NCI-H1930 (cell line): ENCODE measurements around the gene TRIM41.

Source experiments
- DNase-seq, 2 experiments: peaks; one replicate each; lab custom pipeline; 2025; lab: John Stamatoyannopoulos, UW

The TRIM41 gene

GRCh38 chr5:181233088-181233800, 10.2 kb downstream of the TRIM41 start:
- no peak for DNase-seq

GRCh38 chr5:181233801-181234454, 10.8 kb downstream of the TRIM41 start:
- no peak for DNase-seq

GRCh38 chr5:181234455-181235306, 11.6 kb downstream of the TRIM41 start:
- no peak for DNase-seq

GRCh38 chr5:181235323-181235688, 12.2 kb downstream of the TRIM41 start:
- no peak for DNase-seq

- no peak for DNase-seq
Measured at GRCh38 chr5:181235689-181236366, 12.7 kb downstream of the TRIM41 start.

- no peak for DNase-seq
Measured at GRCh38 chr5:181236471-181236870, 13.4 kb downstream of the TRIM41 start.

- no peak for DNase-seq
Measured at GRCh38 chr5:181236954-181237641, 14.0 kb downstream of the TRIM41 start.

- no peak for DNase-seq
Measured at GRCh38 chr5:181237729-181238385, 14.8 kb downstream of the TRIM41 start.

GRCh38 chr5:181239062-181239663, 16.1 kb downstream of the TRIM41 start:
- no peak for DNase-seq

- DNase-seq = no peak
Measured at GRCh38 chr5:181241393-181241975, 18.4 kb downstream of the TRIM41 start.

- DNase-seq = no peak
Measured at GRCh38 chr5:181242031-181242451, 19.0 kb downstream of the TRIM41 start.

- no peak for DNase-seq
Measured at GRCh38 chr5:181243018-181243563, 20.0 kb downstream of the TRIM41 start.

- no peak for DNase-seq
Measured at GRCh38 chr5:181243564-181244343, 20.7 kb downstream of the TRIM41 start, which contains the start of gene RACK1. TSS of gene RACK1 (minus strand) at chr5:181243906. CDS start at chr5:181243800, 106 bp downstream.

GRCh38 chr5:181245427-181246275, 22.6 kb downstream of the TRIM41 start:
- no peak for DNase-seq

GRCh38 chr5:181246276-181247049, 23.4 kb downstream of the TRIM41 start:
- DNase-seq = no peak

- no peak for DNase-seq
Measured at GRCh38 chr5:181248277-181248676, 25.2 kb downstream of the TRIM41 start.

GRCh38 chr5:181255276-181255675, 32.2 kb downstream of the TRIM41 start:
- DNase-seq = no peak
